ENCODE measurements around the gene MTA1.
A peak's percentile ranks its signal among the peaks of the same experiment; 100 is the strongest.

Gene MTA1

DNA sequence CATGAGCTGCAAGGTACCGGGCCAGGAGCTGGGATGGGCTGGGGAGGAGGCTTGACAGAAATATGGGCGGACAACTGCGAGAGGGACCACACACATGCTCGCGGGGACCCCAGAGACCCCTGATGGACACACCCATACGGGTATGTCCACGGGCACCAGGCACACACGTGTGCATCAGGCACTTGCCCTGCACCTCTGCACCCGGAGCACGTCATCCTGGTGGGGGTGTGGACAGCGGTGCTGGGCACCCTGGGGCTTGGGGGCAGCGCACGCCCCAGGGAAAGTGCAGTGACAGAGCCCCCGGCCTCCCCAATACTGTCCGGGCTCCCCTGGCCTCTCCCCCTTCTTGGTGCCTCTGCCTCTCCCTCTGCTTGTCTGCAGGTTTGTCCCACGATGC, 65.4 kb downstream of the MTA1 start:
- Mint-ChIP-seq H3K4me3 (no peak overlapping the region), H3K9me3 (no peaks in the 10 kb centered on the region), H3K36me3 (ENCODE audit: low read depth) (peaks cover 25% of the 10 kb centered on the region), H3K4me1 (ENCODE audit: low read depth) (peaks cover 90% of the 10 kb centered on the region), H3K27me3 (peaks cover 51% of the 10 kb centered on the region), H3K27ac (peak overlapping the region; percentile 100)
- intact Hi-C loops (cut with micrococcal nuclease), result no loop called here

DNA sequence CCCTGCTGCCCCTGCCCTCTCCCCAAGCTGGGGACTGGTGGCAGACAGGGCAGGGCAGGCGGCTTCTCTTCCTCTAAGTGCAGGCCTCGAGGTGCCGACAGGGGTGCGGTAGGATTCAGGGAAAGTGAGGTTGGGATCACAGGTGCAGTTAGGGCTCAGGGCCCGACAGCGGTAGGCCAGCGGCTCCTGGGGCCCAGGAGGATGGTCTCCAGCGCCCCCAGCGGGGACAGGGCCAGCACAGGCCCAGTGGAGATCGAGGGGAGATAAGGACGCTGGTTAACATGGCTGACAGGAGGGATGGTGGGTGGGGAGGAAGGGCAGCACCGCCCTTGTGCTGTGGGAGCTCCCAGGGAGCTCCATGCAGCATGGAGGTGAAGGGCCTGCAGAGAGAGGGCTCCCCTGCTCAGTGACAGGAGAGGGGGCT, 66.1 kb downstream of the MTA1 start:
- intact Hi-C loops (cut with micrococcal nuclease), result no loop called here
- peak overlapping the region; percentile 100 for H3K27ac Mint-ChIP-seq
- peaks cover 25% of the 10 kb centered on the region for H3K36me3 Mint-ChIP-seq (ENCODE audit: low read depth)
- H3K4me1 Mint-ChIP-seq (ENCODE audit: low read depth), result peaks cover 83% of the 10 kb centered on the region
- no peak overlapping the region for H3K4me3 Mint-ChIP-seq
- no peaks in the 10 kb centered on the region for H3K9me3 Mint-ChIP-seq
- H3K27me3 Mint-ChIP-seq, result peaks cover 43% of the 10 kb centered on the region

DNA sequence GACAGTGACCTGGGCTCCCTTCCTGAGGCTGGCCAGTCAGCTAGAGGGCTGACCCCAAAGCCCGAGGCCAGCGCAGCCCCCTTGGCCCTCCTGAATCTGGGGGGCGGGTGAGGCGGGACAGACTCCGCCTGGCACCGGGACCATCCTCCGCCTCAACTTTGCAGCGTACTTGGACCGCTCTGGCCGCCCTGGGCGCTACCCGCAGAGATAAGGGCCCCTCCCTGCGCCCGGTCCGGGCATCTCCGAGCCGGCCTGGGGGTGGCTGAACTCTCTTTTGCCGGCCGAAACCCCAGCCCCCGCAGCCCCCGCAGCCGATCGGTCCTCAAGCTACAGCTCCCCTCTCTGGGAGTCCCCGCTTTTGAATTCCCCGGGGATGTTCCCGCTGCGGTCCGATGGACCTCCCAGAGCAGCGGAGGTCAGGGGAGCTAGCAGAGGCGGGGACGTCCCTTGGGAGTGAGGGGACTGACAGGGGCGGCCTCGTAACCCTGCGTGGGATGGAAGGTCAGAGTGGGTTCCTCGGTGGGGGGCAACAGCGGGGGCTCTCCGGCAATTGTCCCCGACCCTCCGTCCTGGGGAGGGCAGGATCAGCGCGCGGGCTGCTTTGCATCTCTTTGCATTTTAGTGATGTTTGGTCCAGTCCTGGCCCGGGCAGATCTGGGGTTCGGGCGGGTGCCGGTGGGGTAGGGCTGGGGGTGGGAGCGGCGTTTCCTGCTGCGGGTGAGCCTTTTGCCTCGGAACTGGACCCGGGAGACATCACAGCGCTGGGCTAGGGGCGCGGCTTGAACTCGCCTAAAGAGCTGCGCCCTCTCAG, 66.7 kb downstream of the MTA1 start, which contains the start of gene CRIP1:
CRIP1 (plus strand) TSS at position 724 of the 811 bp plus-strand sequence. CDS start 374 bp downstream, outside the sequence.
- Mint-ChIP-seq H3K27me3 (peaks cover 42% of the 10 kb centered on the region), H3K4me1 (ENCODE audit: low read depth) (peaks cover 77% of the 10 kb centered on the region), H3K4me3 (peak within 1 kb of the TSS; percentile 72), H3K27ac (peak within 1 kb of the TSS; percentile 100), H3K9me3 (no peaks in the 10 kb centered on the region), H3K36me3 (ENCODE audit: low read depth) (peaks cover 25% of the 10 kb centered on the region)
- intact Hi-C loops (cut with micrococcal nuclease), result no loop called here

- peaks cover 78% of the 10 kb centered on the region for H3K4me1 Mint-ChIP-seq (ENCODE audit: low read depth)
- peaks cover 42% of the 10 kb centered on the region for H3K27me3 Mint-ChIP-seq
- peaks cover 25% of the 10 kb centered on the region for H3K36me3 Mint-ChIP-seq (ENCODE audit: low read depth)
- peak overlapping the region; percentile 72 for H3K4me3 Mint-ChIP-seq
- H3K9me3 Mint-ChIP-seq, result no peaks in the 10 kb centered on the region
- H3K27ac Mint-ChIP-seq, result peak overlapping the region; percentile 100
- intact Hi-C loops (cut with micrococcal nuclease), result no loop called here
These were observed 67.4 kb downstream of the MTA1 start for GRCh38 chr14:105486974-105487448.

GRCh38 chr14:105487449-105487985, 67.9 kb downstream of the MTA1 start:
- Mint-ChIP-seq H3K9me3 (no peaks in the 10 kb centered on the region), H3K4me3 (peak overlapping the region; percentile 72), H3K27ac (peak overlapping the region; percentile 100), H3K4me1 (ENCODE audit: low read depth) (peaks cover 75% of the 10 kb centered on the region), H3K36me3 (ENCODE audit: low read depth) (peaks cover 25% of the 10 kb centered on the region), H3K27me3 (peaks cover 42% of the 10 kb centered on the region)
- intact Hi-C loops (cut with micrococcal nuclease), result no loop called here

- Mint-ChIP-seq H3K27ac (peak overlapping the region; percentile 100), H3K9me3 (no peaks in the 10 kb centered on the region), H3K4me1 (ENCODE audit: low read depth) (peaks cover 68% of the 10 kb centered on the region), H3K27me3 (peaks cover 37% of the 10 kb centered on the region), H3K36me3 (ENCODE audit: low read depth) (peaks cover 31% of the 10 kb centered on the region), H3K4me3 (peak overlapping the region; percentile 72)
- intact Hi-C loops (cut with micrococcal nuclease), result no loop called here
These were observed 68.6 kb downstream of the MTA1 start for GRCh38 chr14:105487986-105488777.

GRCh38 chr14:105488781-105489541, 69.3 kb downstream of the MTA1 start:
- intact Hi-C loops (cut with micrococcal nuclease), result no loop called here
- Mint-ChIP-seq H3K27me3 (peaks cover 30% of the 10 kb centered on the region), H3K9me3 (no peaks in the 10 kb centered on the region), H3K4me1 (ENCODE audit: low read depth) (peaks cover 62% of the 10 kb centered on the region), H3K4me3 (peak overlapping the region; percentile 72), H3K36me3 (ENCODE audit: low read depth) (peaks cover 39% of the 10 kb centered on the region), H3K27ac (peak overlapping the region; percentile 100)

DNA sequence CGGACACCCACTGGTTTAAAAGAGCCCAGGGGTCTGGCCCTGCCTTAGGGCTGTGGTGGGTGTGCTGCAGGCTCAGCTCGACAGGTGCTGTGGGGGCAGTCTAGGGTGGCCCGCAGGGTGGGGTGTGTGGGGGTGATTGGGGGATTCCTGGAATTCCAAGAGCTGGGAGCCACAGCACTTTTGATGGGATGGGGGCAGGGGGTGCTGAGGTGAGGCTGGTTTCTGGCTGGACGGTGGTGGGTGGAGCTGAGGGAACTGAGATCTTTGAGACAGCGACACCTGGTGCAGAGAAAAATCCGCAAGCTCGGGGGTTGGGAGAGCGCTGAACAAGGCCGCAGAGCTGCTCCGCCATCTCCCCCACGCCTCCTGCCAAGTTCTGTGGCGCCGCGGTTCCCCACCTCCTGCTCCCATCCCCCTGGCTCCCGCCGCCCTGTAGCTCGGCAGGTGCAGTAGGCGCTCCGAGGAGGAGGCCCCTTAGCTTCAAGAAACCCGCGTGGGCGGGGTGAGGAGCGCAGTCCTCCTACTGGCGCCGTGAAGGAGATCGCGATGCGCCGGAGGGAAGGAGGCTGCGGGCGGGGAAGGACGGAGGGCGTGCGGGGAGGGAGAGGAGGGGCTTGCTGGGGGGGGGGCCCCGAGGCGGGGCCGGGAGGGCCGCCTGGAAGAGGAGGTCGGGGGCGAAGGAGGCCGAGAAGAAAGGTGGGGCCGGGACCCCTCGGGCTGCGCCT, 70.1 kb downstream of the MTA1 start:
- Mint-ChIP-seq H3K27ac (peak overlapping the region; percentile 100), H3K4me3 (peak overlapping the region; percentile 72), H3K4me1 (ENCODE audit: low read depth) (peaks cover 55% of the 10 kb centered on the region), H3K9me3 (no peaks in the 10 kb centered on the region), H3K27me3 (peaks cover 22% of the 10 kb centered on the region), H3K36me3 (ENCODE audit: low read depth) (peaks cover 47% of the 10 kb centered on the region)
- intact Hi-C loops (cut with micrococcal nuclease), result loop anchor here (1.0 to 5.0 kb wide), 7 partner anchors 8 to 119 kb away; partner anchors contain the start of genes CRIP2 and TMEM121

DNA sequence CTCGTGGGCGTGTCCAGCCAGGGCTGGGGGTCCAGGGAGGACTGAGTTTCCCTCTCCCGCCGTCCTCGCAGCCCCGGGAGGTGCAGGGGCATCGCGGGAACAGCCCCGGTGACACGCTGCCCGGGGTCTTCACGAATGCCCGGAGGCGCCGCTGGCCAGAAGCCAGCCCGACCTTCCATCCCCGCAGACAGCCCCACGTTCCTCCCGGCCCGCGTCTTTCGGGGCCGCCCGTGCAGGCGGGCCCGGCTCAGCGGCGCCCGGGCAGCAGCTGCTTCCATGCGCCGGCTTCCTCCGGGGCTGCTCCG, 70.6 kb downstream of the MTA1 start:
- H3K36me3 Mint-ChIP-seq (ENCODE audit: low read depth), result peaks cover 51% of the 10 kb centered on the region
- peak overlapping the region; percentile 100 for H3K27ac Mint-ChIP-seq
- no peaks in the 10 kb centered on the region for H3K9me3 Mint-ChIP-seq
- intact Hi-C loops (cut with micrococcal nuclease), result loop anchor here (1.0 to 5.0 kb wide), 7 partner anchors 9 to 120 kb away; partner anchors contain the start of genes CRIP2 and TMEM121
- H3K4me1 Mint-ChIP-seq (ENCODE audit: low read depth), result peaks cover 51% of the 10 kb centered on the region
- peaks cover 17% of the 10 kb centered on the region for H3K27me3 Mint-ChIP-seq
- peak overlapping the region; percentile 72 for H3K4me3 Mint-ChIP-seq

GRCh38 chr14:105490572-105491365, 71.1 kb downstream of the MTA1 start, which contains the start of gene TEDC1:
TEDC1 (plus strand) TSS chr14:105491246; CDS start chr14:105491376, 130 bp downstream.
- peaks cover 45% of the 10 kb centered on the region for H3K4me1 Mint-ChIP-seq (ENCODE audit: low read depth)
- intact Hi-C loops (cut with micrococcal nuclease), result loop anchor here (1.0 to 5.0 kb wide), 7 partner anchors 9 to 120 kb away; partner anchors contain the start of genes CRIP2 and TMEM121
- no peaks in the 10 kb centered on the region for H3K9me3 Mint-ChIP-seq
- peaks cover 51% of the 10 kb centered on the region for H3K36me3 Mint-ChIP-seq (ENCODE audit: low read depth)
- peak within 1 kb of the TSS; percentile 100 for H3K27ac Mint-ChIP-seq
- peaks cover 12% of the 10 kb centered on the region for H3K27me3 Mint-ChIP-seq
- peak within 1 kb of the TSS; percentile 72 for H3K4me3 Mint-ChIP-seq

- peak overlapping the region; percentile 72 for H3K4me3 Mint-ChIP-seq
- peaks cover 38% of the 10 kb centered on the region for H3K4me1 Mint-ChIP-seq (ENCODE audit: low read depth)
- peaks cover 5% of the 10 kb centered on the region for H3K27me3 Mint-ChIP-seq
- H3K27ac Mint-ChIP-seq, result peak overlapping the region; percentile 100
- H3K9me3 Mint-ChIP-seq, result no peaks in the 10 kb centered on the region
- peaks cover 56% of the 10 kb centered on the region for H3K36me3 Mint-ChIP-seq (ENCODE audit: low read depth)
- intact Hi-C loops (cut with micrococcal nuclease), result loop anchor here (2.0 to 5.0 kb wide), 5 partner anchors 17 to 99 kb away; partner anchors contain the start of genes CRIP2 and TMEM121
These were observed 71.8 kb downstream of the MTA1 start for GRCh38 chr14:105491366-105491973.
